ENCODE data around the gene NBPF11.
"Not testable (repeated sequence)": the region's sequence is repeated elsewhere in the genome, so short reads cannot be mapped to it uniquely, and the experiment has no call there.

NBPF11 gene
- 29.3 reads per million, percentile 55 among the genes with 10 or more reads in this experiment for total RNA-seq

- peak; percentile 67 for DNase-seq
Observed at GRCh38 chr1:148151911-148152656, at the start of gene NBPF11. TSS of gene NBPF11 (minus strand) at chr1:148152281. CDS start at chr1:148127003, 25,278 bp downstream.

- DNase-seq = not testable (repeated sequence)
Observed at GRCh38 chr1:148197396-148197795, 45.3 kb upstream of the NBPF11 start.

GRCh38 chr1:148196949-148197348 is 44.9 kb upstream of the NBPF11 start:
- not testable (repeated sequence) for DNase-seq

GRCh38 chr1:148195115-148195514 is 43.0 kb upstream of the NBPF11 start:
- not testable (repeated sequence) for DNase-seq

- not testable (repeated sequence) for DNase-seq
Observed at GRCh38 chr1:148188768-148189167, 36.7 kb upstream of the NBPF11 start.

- not testable (repeated sequence) for DNase-seq
Observed at GRCh38 chr1:148178682-148179081, 26.6 kb upstream of the NBPF11 start.

- DNase-seq = not testable (repeated sequence)
Observed at GRCh38 chr1:148175414-148175813, 23.3 kb upstream of the NBPF11 start.

GRCh38 chr1:148171995-148172394 is 19.9 kb upstream of the NBPF11 start:
- DNase-seq = not testable (repeated sequence)

- DNase-seq = no peak
Observed at GRCh38 chr1:148166558-148167492, 14.7 kb upstream of the NBPF11 start.

- DNase-seq = no peak
Observed at GRCh38 chr1:148162363-148162762, 10.3 kb upstream of the NBPF11 start.

- DNase-seq = no peak
Observed at GRCh38 chr1:148161053-148161901, 9.2 kb upstream of the NBPF11 start.

GRCh38 chr1:148160343-148161052 is 8.4 kb upstream of the NBPF11 start:
- DNase-seq = no peak

GRCh38 chr1:148160048-148160342 is 7.9 kb upstream of the NBPF11 start:
- DNase-seq = no peak

GRCh38 chr1:148158341-148159003 is 6.4 kb upstream of the NBPF11 start:
- no peak for DNase-seq

GRCh38 chr1:148157803-148158202 is 5.7 kb upstream of the NBPF11 start:
- not testable (repeated sequence) for DNase-seq

- DNase-seq = not testable (repeated sequence)
Observed at GRCh38 chr1:148155494-148156275, 3.6 kb upstream of the NBPF11 start.

GRCh38 chr1:148152795-148153194 is 714 bp upstream of the NBPF11 start:
- not testable (repeated sequence) for DNase-seq

- not testable (repeated sequence) for DNase-seq
Observed at GRCh38 chr1:148151371-148151819, 686 bp downstream of the NBPF11 start.

GRCh38 chr1:148150945-148151344 is 1.1 kb downstream of the NBPF11 start:
- not testable (repeated sequence) for DNase-seq

- DNase-seq = not testable (repeated sequence)
Observed at GRCh38 chr1:148150014-148150413, 2.1 kb downstream of the NBPF11 start.
